ENCODE measurements around the gene ADARB1. TPM values are rescaled to one million over a fixed set of nuclear protein-coding genes. Genes with fewer than 3 reads are reported as not detected.

Gene ADARB1
- total and polyA plus RNA-seq, 2 of the 8 experiments (the other 6 are each of a cell fraction or from before 2014, with no cell fraction given): 4.7 to 14.9 TPM

- Histone ChIP-seq H3K9ac (replicated peaks in 1 of 4; ENCODE audit: extremely low read depth in 1 of 4, low read depth in 3 of 4, low read length in 3 of 4) (no peak overlapping the region), H3K4me1 (replicated peaks in 1 of 4; ENCODE audit: control insufficient read depth in 3 of 4, insufficient read depth in 4 of 4, low read length in 3 of 4) (peaks cover 0 to 7% (median 4%) of the 10 kb centered on the region in 4 experiments; a peak in 3 of 7 replicates), H3K14ac (ENCODE audit: insufficient read length) (no peak overlapping the region), H2BK120ac (replicated peaks; ENCODE audit: low read depth, low read length) (no peak overlapping the region), H3K27ac (ENCODE audit: low read depth, low read length) (no peak overlapping the region), H3K27me3 (replicated peaks in 1 of 4; ENCODE audit: control insufficient read depth in 3 of 4, extremely low read depth in 1 of 4, insufficient read depth in 3 of 4, low read length in 3 of 4) (peaks cover 4 to 18% (median 14%) of the 10 kb centered on the region in 4 experiments; a peak in 6 of 7 replicates), H3K23ac (ENCODE audit: insufficient read length) (no peak overlapping the region), H2AFZ (ENCODE audit: low read length) (no peak overlapping the region), H4K5ac (ENCODE audit: insufficient read length, low read depth, low read length) (no peak overlapping the region), H3K36me3 (ENCODE audit: control insufficient read depth in 2 of 4, insufficient read depth in 4 of 4, low read length in 3 of 4) (no peaks in the 10 kb centered on the region), H3K79me2 (ENCODE audit: control insufficient read depth in 1 of 2, insufficient read depth in 2 of 2, low read length in 2 of 2) (peaks cover 0 to 4% of the 10 kb centered on the region in 2 experiments; a peak in 1 of 4 replicates), H2BK5ac (ENCODE audit: low read depth, low read length) (no peak overlapping the region), H2BK15ac (ENCODE audit: low read length) (no peak overlapping the region), H4K20me1 (replicated peaks in 1 of 2; ENCODE audit: control insufficient read depth in 1 of 2, insufficient read depth in 2 of 2, low read length in 2 of 2) (peaks cover 3 to 17% of the 10 kb centered on the region in 2 experiments), H3K4me3 (ENCODE audit: extremely low read depth in 1 of 4, insufficient read depth in 2 of 4, low read depth in 3 of 4, low read length in 4 of 4) (peak overlapping the region in 1 of 4 experiments; percentile 81; a peak in 1 of 8 replicates), H3K9me3 (ENCODE audit: insufficient read depth in 2 of 2, low read depth in 1 of 2, low read length in 1 of 2) (no peaks in the 10 kb centered on the region), H2BK20ac (ENCODE audit: low read length) (no peak overlapping the region), H4K91ac (replicated peaks; ENCODE audit: insufficient read length, low read length) (no peak overlapping the region), H3K23me2 (ENCODE audit: low read depth, low read length) (peaks cover 8% of the 10 kb centered on the region; the same call in 1 of the 2 replicates), H2AK5ac (ENCODE audit: low read depth, low read length) (no peak overlapping the region), H3K4me2 (ENCODE audit: insufficient read depth in 1 of 2, low read depth in 2 of 2, low read length in 2 of 2) (no peak overlapping the region; a peak in 1 of 4 replicates), H3K79me1 (ENCODE audit: low read depth, low read length) (no peaks in the 10 kb centered on the region), H3K56ac (replicated peaks; ENCODE audit: insufficient read length, low read depth, low read length) (no peak overlapping the region), H4K8ac (ENCODE audit: extremely low read depth, insufficient read depth, low read length) (no peak overlapping the region), H2BK12ac (ENCODE audit: low read depth, low read length) (no peak overlapping the region), H3K18ac (ENCODE audit: extremely low read depth, low read length) (no peak overlapping the region), H3K4ac (replicated peaks; ENCODE audit: insufficient read length, low read depth, low read length) (no peak overlapping the region)
- 90% methylated on average over 8 of the region's 8 CpGs; no CpG with 5 or more reads in 1 of the 2 experiments for WGBS, 2 experiments (ENCODE audit: extremely low coverage in 1 of 2, insufficient coverage in 1 of 2, insufficient read length in 1 of 2, insufficient replicate concordance in 2 of 2, low coverage in 1 of 2, low lambda C conversion rate in 2 of 2, missing lambda C conversion rate in 1 of 2)
- ChIA-PET CTCF (ENCODE audit: partially characterized antibody) (interaction anchor here (0.6 to 1.6 kb wide), 6 partner anchors 14 to 775 kb away, joined by 3 to 8 read pairs (median 3); no protein-coding TSS in a partner anchor), POLR2A (ENCODE audit: partially characterized antibody) (interaction anchor here (1.1 kb wide), 1 partner anchor 46 kb away, joined by 3 read pairs; no protein-coding TSS in a partner anchor)
- DNase-seq (ENCODE audit: low read depth in 1 of 2, low spot score in 2 of 2) (no peak), FAIRE-seq (no peak)
- TF ChIP-seq SAP30 (IDR thresholded peaks at IDR 0.05; ENCODE audit: insufficient read depth, insufficient replicate concordance, low read length) (no peak), JUN (IDR thresholded peaks at IDR 0.05; ENCODE audit: low read depth, low read length) (no peak), E2F6 (IDR thresholded peaks at IDR 0.05) (no peak), MAFK (IDR thresholded peaks at IDR 0.05; ENCODE audit: low read depth, low read length) (no peak), SP1 (IDR thresholded peaks at IDR 0.05; ENCODE audit: low read depth, low read length) (no peak), TAF7 (optimal IDR thresholded peaks at IDR 0.05; ENCODE audit: borderline replicate concordance, low read depth, low read length) (no peak), TEAD4 (IDR thresholded peaks at IDR 0.05; ENCODE audit: low read depth, low read length) (no peak), POU5F1 (IDR thresholded peaks at IDR 0.05; ENCODE audit: low read depth, low read length) (no peak), RXRA (IDR thresholded peaks at IDR 0.05; ENCODE audit: insufficient read depth, low read depth, low read length) (no peak), KDM5A (IDR thresholded peaks at IDR 0.05; ENCODE audit: low read length) (no peak), CREB1 (IDR thresholded peaks at IDR 0.05) (no peak), CHD1 (IDR thresholded peaks at IDR 0.05; ENCODE audit: low read depth, low read length) (no peak), EP300 (IDR thresholded peaks at IDR 0.05; ENCODE audit: borderline replicate concordance in 1 of 2, low read depth in 2 of 2, low read length in 2 of 2) (no peak)
These were observed 1.9 kb downstream of the ADARB1 start for GRCh38 chr21:45076245-45076711.

Measured in H1 (cell line).